H9 (cell line): ENCODE data around the gene POU2F1. TPM values are rescaled to one million over a fixed set of nuclear protein-coding genes. Genes with fewer than 3 reads are reported as not detected.
A peak's percentile ranks its signal among the peaks of the same experiment; 100 is the strongest.

Source experiments
- DNase-seq: peaks from one replicate; pipeline ENCODE4 v3.0.0-alpha.2; 2017
- H2AFZ ChIP-seq: one replicate; pipeline ENCODE4 v1.6.1; 2013; ENCODE audit warnings: mild to moderate bottlenecking, low read length, control low read depth, moderate library complexity
- H2AK5ac ChIP-seq: 2 replicates; pipeline ENCODE4 v1.6.1; 2013; ENCODE audit warnings: low read length, control low read depth, mixed read lengths; ENCODE audit not compliant: insufficient read length
- H2BK120ac ChIP-seq: one replicate; pipeline ENCODE4 v1.6.1; 2013; ENCODE audit warnings: low read depth, mild to moderate bottlenecking, low read length, control low read depth, inconsistent platforms; ENCODE audit not compliant: poor library complexity, severe bottlenecking
- H2BK12ac ChIP-seq: 2 replicates; pipeline ENCODE4 v1.6.1; 2013; ENCODE audit warnings: low read length, control low read depth, mixed read lengths, low read depth; ENCODE audit not compliant: insufficient read length
- H2BK15ac ChIP-seq: 2 replicates; pipeline ENCODE4 v1.6.1; 2013; ENCODE audit warnings: low read depth, low read length, control low read depth
- H2BK20ac ChIP-seq: one replicate; pipeline ENCODE4 v1.6.1; 2013; ENCODE audit warnings: low read depth, mild to moderate bottlenecking, low read length, control low read depth, inconsistent platforms; ENCODE audit not compliant: poor library complexity, severe bottlenecking
- H2BK5ac ChIP-seq: 2 replicates; pipeline ENCODE4 v1.6.1; 2013; ENCODE audit warnings: low read length, control low read depth, mixed read lengths; ENCODE audit not compliant: insufficient read length
- H3K14ac ChIP-seq: 2 replicates; pipeline ENCODE4 v1.6.1; 2013; ENCODE audit warnings: low read length, control low read depth; ENCODE audit not compliant: insufficient read depth
- H3K18ac ChIP-seq: 2 replicates; pipeline ENCODE4 v1.6.1; 2013; ENCODE audit warnings: low read depth, mild to moderate bottlenecking, mixed read lengths, low read length, control low read depth; ENCODE audit not compliant: insufficient read length
- H3K23ac ChIP-seq: 2 replicates; pipeline ENCODE4 v1.6.1; 2013; ENCODE audit warnings: low read length, control low read depth, mixed read lengths, low read depth; ENCODE audit not compliant: insufficient read length
- H3K23me2 ChIP-seq: 2 replicates; pipeline ENCODE4 v1.6.1; 2013; ENCODE audit warnings: low read depth, mild to moderate bottlenecking, mixed read lengths, low read length, control low read depth; ENCODE audit not compliant: insufficient read length, poor library complexity, severe bottlenecking
- H3K27ac ChIP-seq: 2 replicates; pipeline ENCODE4 v1.5.1; 2013; ENCODE audit warnings: low read length, control low read depth, mixed read lengths, low read depth; ENCODE audit not compliant: insufficient read length
- H3K27me3 ChIP-seq: 2 replicates; pipeline ENCODE4 v1.6.1; 2013; ENCODE audit warnings: low read length, control low read depth, inconsistent platforms; ENCODE audit not compliant: insufficient read depth
- H3K4ac ChIP-seq: 2 replicates; pipeline ENCODE4 v1.6.1; 2013; ENCODE audit warnings: low read depth, mild to moderate bottlenecking, control low read depth, inconsistent platforms, low read length, moderate library complexity
- H3K4me1 ChIP-seq: 2 replicates; pipeline ENCODE4 v1.6.1; 2013; ENCODE audit warnings: low read length, control low read depth, inconsistent platforms; ENCODE audit not compliant: insufficient read depth
- H3K4me2 ChIP-seq: 2 replicates; pipeline ENCODE4 v1.6.1; 2013; ENCODE audit warnings: low read length, control low read depth, mixed read lengths; ENCODE audit not compliant: insufficient read length, insufficient read depth
- H3K56ac ChIP-seq: 2 replicates; pipeline ENCODE4 v1.6.1; 2013; ENCODE audit warnings: low read depth, mild to moderate bottlenecking, mixed read lengths, low read length, control low read depth; ENCODE audit not compliant: insufficient read length
- H3K79me1 ChIP-seq: 2 replicates; pipeline ENCODE4 v1.6.1; 2013; ENCODE audit warnings: low read depth, mild to moderate bottlenecking, moderate library complexity, low read length, control low read depth, inconsistent platforms; ENCODE audit not compliant: insufficient read depth, poor library complexity, severe bottlenecking
- H3K79me2 ChIP-seq: 2 replicates; pipeline ENCODE4 v1.6.1; 2013; ENCODE audit warnings: low read length, control low read depth, inconsistent platforms; ENCODE audit not compliant: insufficient read depth
- H3K9ac ChIP-seq: 2 replicates; pipeline ENCODE4 v1.6.1; 2013; ENCODE audit warnings: low read length, control low read depth, mixed read lengths; ENCODE audit not compliant: insufficient read length; ENCODE audit errors: extremely low read depth
- H3K9me3 ChIP-seq: one replicate; pipeline ENCODE4 v1.6.1; 2013; ENCODE audit warnings: low read depth, low read length, inconsistent platforms; ENCODE audit not compliant: control insufficient read depth
- H3T11ph ChIP-seq: one replicate; pipeline ENCODE4 v1.6.1; 2013; ENCODE audit warnings: mild to moderate bottlenecking, low read length, control low read depth, inconsistent platforms
- H4K20me1 ChIP-seq: one replicate; pipeline ENCODE4 v1.6.1; 2013; ENCODE audit not compliant: control insufficient read depth, insufficient read length, insufficient read depth
- H4K5ac ChIP-seq: 2 replicates; pipeline ENCODE4 v1.6.1; 2013; ENCODE audit warnings: low read depth, mild to moderate bottlenecking, mixed read lengths, low read length, control low read depth; ENCODE audit not compliant: insufficient read length
- H4K8ac ChIP-seq: replicated peaks from 2 replicates; pipeline ENCODE4 v1.6.1; 2013; ENCODE audit warnings: low read length, control low read depth, mixed read lengths, low read depth; ENCODE audit not compliant: insufficient read length
- H4K91ac ChIP-seq: 2 replicates; pipeline ENCODE4 v1.6.1; 2013; ENCODE audit warnings: low read depth, mild to moderate bottlenecking, moderate library complexity, mixed read lengths, low read length, control low read depth; ENCODE audit not compliant: insufficient read length
- H3K27ac Mint-ChIP-seq, 3 experiments: 2 replicates in 2 of 3; 3 replicates in 1 of 3; pipeline ENCODE4 v1.8.0; 2020 to 2021; ENCODE audit warnings: mixed read lengths in 3 of 3, mild to moderate bottlenecking in 1 of 3, moderate library complexity in 1 of 3
- H3K27me3 Mint-ChIP-seq: 2 replicates; pipeline ENCODE4 v1.8.0; 2021; ENCODE audit warnings: low read depth, mild to moderate bottlenecking, moderate library complexity, mixed read lengths
- H3K36me3 Mint-ChIP-seq, 3 experiments: 2 replicates in 2 of 3; 3 replicates in 1 of 3; pipeline ENCODE4 v1.8.0; 2020 to 2021; ENCODE audit warnings: low read depth in 3 of 3, mixed read lengths in 3 of 3; ENCODE audit not compliant: insufficient read depth in 1 of 3
- H3K4me1 Mint-ChIP-seq, 2 experiments: 2 replicates each; pipeline ENCODE4 v1.8.0; 2020; ENCODE audit warnings: mixed read lengths in 2 of 2
- H3K4me3 Mint-ChIP-seq, 2 experiments: 2 replicates in 1 of 2; 3 replicates in 1 of 2; pipeline ENCODE4 v1.8.0; 2020 to 2021; ENCODE audit warnings: mild to moderate bottlenecking in 2 of 2, mixed read lengths in 2 of 2, moderate library complexity in 1 of 2
- H3K9me3 Mint-ChIP-seq, 2 experiments: 2 replicates in 1 of 2; 3 replicates in 1 of 2; pipeline ENCODE4 v1.8.0; 2020; ENCODE audit warnings: mild to moderate bottlenecking in 2 of 2, mixed read lengths in 2 of 2, moderate library complexity in 1 of 2
- CTCF ChIP-seq: fragments of 200-600 bp; sonication (generic); conservative IDR thresholded peaks from 3 replicates; pipeline ENCODE4 v1.8.0; 2021; ENCODE audit warnings: antibody characterized with exemption, mild to moderate bottlenecking
- WGBS: extraction: QIAGEN DNeasy Blood & Tissue Kit; methylation state at CpG from one replicate; pipeline ENCODE4 v1.1.7; 2013; ENCODE audit warnings: missing lambda C conversion rate, low lambda C conversion rate, mixed read lengths; ENCODE audit not compliant: insufficient read length; ENCODE audit errors: extremely low coverage; 5-methylcytosine and 5-hydroxymethylcytosine counted together
- total RNA-seq: library from RNA; stranded (reverse); gene quantifications from 2 replicates; pipeline ENCODE4 v1.2.1, GENCODE V29; 2021

Gene POU2F1
- total RNA-seq, 1 experiment from 2014 or later: 62.5 TPM

- Histone ChIP-seq H3K9me3 (no peaks in the 10 kb centered on the region), H2AK5ac (no peak overlapping the region), H3K4ac (no peak overlapping the region), H2BK12ac (no peak overlapping the region), H3K4me2 (no peak overlapping the region), H3K79me1 (no peaks in the 10 kb centered on the region), H2AFZ (no peak overlapping the region), H3K56ac (no peak overlapping the region), H3K79me2 (no peaks in the 10 kb centered on the region), H3K23ac (no peak overlapping the region), H3K9ac (no peak overlapping the region), H4K91ac (no peak overlapping the region), H3K23me2 (no peaks in the 10 kb centered on the region), H3K27me3 (no peaks in the 10 kb centered on the region), H4K20me1 (peaks cover 3% of the 10 kb centered on the region), H2BK5ac (no peak overlapping the region), H4K8ac (no peak overlapping the region), H3K4me1 (peaks cover 21% of the 10 kb centered on the region), H3K27ac (no peak overlapping the region), H3K18ac (no peak overlapping the region), H3T11ph (no peak overlapping the region), H2BK20ac (no peak overlapping the region), H3K14ac (no peak overlapping the region), H4K5ac (no peak overlapping the region), H2BK120ac (no peak overlapping the region), H2BK15ac (no peak overlapping the region)
- H3K27me3 Mint-ChIP-seq: no peaks in the 10 kb centered on the region; the same call in none of the 2 replicates
- TF ChIP-seq CTCF: no peak
- peaks cover 88 to 92% of the 10 kb centered on the region in 2 experiments for H3K4me1 Mint-ChIP-seq
- no peak for DNase-seq
- 0 out of 7 replicates have a peak, but pooled peaks cover 0 to 3% (median 0%) of the 10 kb centered on the region in 3 experiments for H3K36me3 Mint-ChIP-seq
- H3K27ac Mint-ChIP-seq: 0 out of 7 replicates have a peak overlapping the region, but pooled peaks of 2 of the 3 experiments have one; percentile 28 to 56
- H3K4me3 Mint-ChIP-seq: no peak overlapping the region
- H3K9me3 Mint-ChIP-seq: no peaks in the 10 kb centered on the region
- WGBS: no CpG with 5 or more reads among the region's 5 CpGs
Measured at GRCh38 chr1:167427848-167428247, 207.2 kb downstream of the POU2F1 start.
